Uterus (tissue), 4 donors: Measurements from ENCODE around the gene FAM3C. TPM values are rescaled to one million over a fixed set of nuclear protein-coding genes. Genes with fewer than 3 reads are reported as not detected.

ENCODE experiments used
- DNase-seq, 2 donors: peaks; one replicate each; pipeline ENCODE4 v3.0.0-alpha.2; 2019 to 2020
- H3K27ac ChIP-seq, 2 donors: fragments of 200-600 bp; sonication (generic); 1 replicate in 1 of 2; 2 replicates in 1 of 2; pipeline ENCODE4 v1.5.1; 2016 to 2018
- H3K27me3 ChIP-seq, 2 donors: fragments of 200-600 bp; sonication (generic); one replicate each; pipeline ENCODE4 v1.5.1; 2018 to 2019; ENCODE audit warnings: control low read depth in 1 of 2
- H3K36me3 ChIP-seq, 2 donors: fragments of 200-600 bp; sonication (generic); one replicate each; pipeline ENCODE4 v1.5.1; 2019; ENCODE audit warnings: control low read depth in 1 of 2
- H3K4me1 ChIP-seq, 2 donors: fragments of 200-600 bp; sonication (generic); one replicate each; pipeline ENCODE4 v1.5.1; 2018 to 2019; ENCODE audit warnings: control low read depth in 1 of 2
- H3K4me3 ChIP-seq, 2 donors: fragments of 200-600 bp; sonication (generic); 1 replicate in 1 of 2; 2 replicates in 1 of 2; pipeline ENCODE4 v1.5.1; 2018 to 2019; ENCODE audit warnings: mild to moderate bottlenecking in 1 of 2
- H3K9me3 ChIP-seq, 2 donors: fragments of 200-600 bp; sonication (generic); one replicate each; pipeline ENCODE4 v1.5.1; 2019; ENCODE audit warnings: control low read depth in 1 of 2
- CTCF ChIP-seq, 4 experiments: fragments of 200-600 bp in 2 of 4; fragments of 450-650 bp in 2 of 4; sonication (generic) in 2 of 4; IDR thresholded peaks; one replicate each; pipeline ENCODE4 v1.5.1; 2016 to 2019; ENCODE audit warnings: antibody characterized with exemption in 4 of 4, mild to moderate bottlenecking in 2 of 4, moderate library complexity in 1 of 4
- POLR2A ChIP-seq, 2 donors: fragments of 450-650 bp; IDR thresholded peaks; one replicate each; pipeline ENCODE4 v1.6.1; 2016; ENCODE audit warnings: antibody characterized with exemption in 2 of 2, mild to moderate bottlenecking in 1 of 2, moderate library complexity in 1 of 2
- intact Hi-C: fragments of 100-400 bp; cut with DNase I; formaldehyde crosslinking; loops from one replicate; pipeline ENCODE4 v1.15.1; 2023; ENCODE audit warnings: low total_unique reads
- total RNA-seq, 4 donors: library from RNA; depleted of rRNA in 3 of 4; stranded (reverse); fragments of >200 nt in 3 of 4; gene quantifications; one replicate each; pipeline versions ENCODE4 v1.1.0 to v1.2.4, GENCODE V29; 2014 to 2023
- donor health status: DM: yes; HTN: yes; CAD: no.

FAM3C gene
- total RNA-seq, 4 donors from 2014 or later: 36.1 to 104 (median 65.8) TPM

GRCh38 chr7:121382473-121382872, 13.6 kb downstream of the FAM3C start:
- Histone ChIP-seq H3K4me3 (no peak overlapping the region), H3K36me3 (no peaks in the 10 kb centered on the region), H3K9me3 (no peaks in the 10 kb centered on the region), H3K27me3 (no peaks in the 10 kb centered on the region), H3K27ac (no peak overlapping the region), H3K4me1 (no peaks in the 10 kb centered on the region)
- intact Hi-C loops: no loop called here
- no peak for DNase-seq
- TF ChIP-seq CTCF (IDR thresholded peaks at IDR 0.05) (no peak), POLR2A (IDR thresholded peaks at IDR 0.05) (no peak)

DNA sequence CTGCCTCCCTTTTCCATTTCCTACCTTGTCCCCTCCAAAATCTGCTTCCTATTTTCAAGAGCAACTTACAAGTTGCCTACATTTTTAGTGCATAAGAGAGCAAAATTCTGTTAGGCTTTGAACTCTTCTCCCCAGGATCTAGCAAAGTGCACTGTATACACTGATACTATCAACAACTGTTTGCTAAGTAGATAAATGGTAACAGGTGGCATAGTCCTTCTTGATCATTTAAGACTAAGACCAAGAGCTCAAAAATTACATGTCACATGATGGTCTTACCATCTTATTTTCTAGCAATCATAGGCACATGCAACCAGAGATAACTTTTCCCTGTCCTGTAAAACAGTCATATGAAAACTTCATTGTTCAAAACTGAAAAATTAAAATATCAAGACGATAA, 16.2 kb downstream of the FAM3C start:
- H3K27me3 ChIP-seq: no peaks in the 10 kb centered on the region
- no peaks in the 10 kb centered on the region for H3K4me1 ChIP-seq
- no peak for DNase-seq
- H3K36me3 ChIP-seq: no peaks in the 10 kb centered on the region
- TF ChIP-seq CTCF (IDR thresholded peaks at IDR 0.05) (no peak), POLR2A (IDR thresholded peaks at IDR 0.05) (no peak)
- no peak overlapping the region for H3K4me3 ChIP-seq
- H3K27ac ChIP-seq: no peak overlapping the region
- intact Hi-C loops: no loop called here
- no peaks in the 10 kb centered on the region for H3K9me3 ChIP-seq

DNA sequence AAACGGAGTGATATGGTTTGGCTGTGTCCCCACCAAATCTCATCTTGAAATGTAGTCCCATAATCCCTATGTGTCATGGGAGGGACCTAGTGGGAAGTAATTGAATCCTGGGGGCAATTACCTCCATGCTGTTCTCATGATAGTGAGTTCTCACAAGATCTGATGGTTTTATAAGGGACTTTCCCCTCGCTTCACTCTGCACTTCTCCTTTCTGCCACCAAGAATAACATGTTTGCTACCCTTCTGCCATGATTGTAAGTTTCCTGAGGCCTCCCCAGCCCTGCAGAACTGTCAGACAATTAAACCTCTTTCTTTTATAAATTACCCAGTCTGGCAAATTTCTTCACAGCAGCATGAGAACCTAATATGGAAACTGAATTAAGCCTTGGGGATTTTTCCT, 19.1 kb downstream of the FAM3C start:
- Histone ChIP-seq H3K9me3 (no peaks in the 10 kb centered on the region), H3K4me1 (peaks cover 0 to 5% of the 10 kb centered on the region in 2 donors), H3K27me3 (no peaks in the 10 kb centered on the region), H3K36me3 (no peaks in the 10 kb centered on the region), H3K27ac (no peak overlapping the region), H3K4me3 (no peak overlapping the region)
- intact Hi-C loops: no loop called here
- TF ChIP-seq CTCF (IDR thresholded peaks at IDR 0.05): no peak
- TF ChIP-seq POLR2A (IDR thresholded peaks at IDR 0.05): no peak
- no peak for DNase-seq

DNA sequence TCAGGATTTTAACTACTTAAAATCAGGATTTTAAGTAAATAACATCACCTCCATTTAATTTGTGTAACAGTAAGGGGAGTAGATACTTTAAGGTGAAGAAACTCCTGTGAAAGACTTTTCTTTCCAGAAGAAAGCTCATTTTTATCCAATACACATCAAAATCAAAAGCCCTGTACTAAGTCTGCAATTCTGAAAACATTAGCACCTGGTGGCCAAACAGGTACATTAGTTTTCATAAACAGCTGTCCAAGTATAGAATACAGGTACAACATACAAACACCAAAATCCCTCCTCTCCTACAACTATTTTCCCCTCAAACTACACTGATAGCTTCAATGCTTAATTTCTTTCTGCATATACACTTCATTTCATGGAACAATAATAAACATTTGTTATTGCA, 22.9 kb downstream of the FAM3C start:
- no peak for DNase-seq
- H3K4me3 ChIP-seq: no peak overlapping the region
- no peaks in the 10 kb centered on the region for H3K9me3 ChIP-seq
- no peaks in the 10 kb centered on the region for H3K36me3 ChIP-seq
- H3K27ac ChIP-seq: peak overlapping the region in 1 of 2 donors; percentile 50
- H3K27me3 ChIP-seq: no peaks in the 10 kb centered on the region
- H3K4me1 ChIP-seq: peaks cover 0 to 5% of the 10 kb centered on the region in 2 donors
- no peak for TF ChIP-seq CTCF (IDR thresholded peaks at IDR 0.05)
- TF ChIP-seq POLR2A (IDR thresholded peaks at IDR 0.05): no peak
- intact Hi-C loops: no loop called here

DNA sequence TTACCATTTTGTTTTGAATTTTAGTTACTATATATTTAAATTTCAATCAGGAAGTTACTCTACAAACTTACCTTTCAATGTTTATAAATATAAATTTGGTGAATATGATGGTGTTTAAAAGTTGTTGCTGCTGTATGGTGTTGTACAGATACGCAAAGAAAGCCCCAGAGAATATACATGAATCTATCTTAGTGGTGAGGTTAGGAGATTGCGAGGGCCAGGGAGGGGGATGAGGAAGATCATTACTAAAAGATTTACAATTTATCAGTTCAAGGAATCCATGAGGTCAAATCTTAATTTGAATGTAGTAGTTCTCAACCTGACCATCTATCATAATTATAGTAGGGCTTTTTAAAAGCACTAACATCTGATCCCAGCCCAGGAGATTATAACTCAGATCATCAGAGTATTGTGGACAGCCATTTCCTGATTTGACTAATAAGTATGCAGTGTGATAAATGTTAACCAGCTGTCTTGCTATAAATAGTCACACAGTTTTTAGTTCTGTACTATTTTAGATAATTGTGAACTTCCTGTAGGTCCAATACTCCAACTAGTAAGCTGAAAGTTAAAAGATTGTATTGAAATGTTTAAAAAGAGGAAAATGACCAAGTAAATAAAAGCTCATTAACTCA, 23.6 kb downstream of the FAM3C start:
- no peak for DNase-seq
- TF ChIP-seq POLR2A (IDR thresholded peaks at IDR 0.05) (no peak), CTCF (IDR thresholded peaks at IDR 0.05) (no peak)
- H3K4me3 ChIP-seq: no peak overlapping the region
- H3K4me1 ChIP-seq: peaks cover 0 to 5% of the 10 kb centered on the region in 2 donors
- H3K27me3 ChIP-seq: no peaks in the 10 kb centered on the region
- H3K9me3 ChIP-seq: no peaks in the 10 kb centered on the region
- no peaks in the 10 kb centered on the region for H3K36me3 ChIP-seq
- intact Hi-C loops: no loop called here
- H3K27ac ChIP-seq: peak overlapping the region; percentile 14 to 50
